ENCODE data around the gene COX17. TPM values are rescaled to one million over a fixed set of nuclear protein-coding genes. Genes with fewer than 3 reads are reported as not detected.

The COX17 gene
- polyA plus RNA-seq, 1 donor, result 74.6 TPM

DNA sequence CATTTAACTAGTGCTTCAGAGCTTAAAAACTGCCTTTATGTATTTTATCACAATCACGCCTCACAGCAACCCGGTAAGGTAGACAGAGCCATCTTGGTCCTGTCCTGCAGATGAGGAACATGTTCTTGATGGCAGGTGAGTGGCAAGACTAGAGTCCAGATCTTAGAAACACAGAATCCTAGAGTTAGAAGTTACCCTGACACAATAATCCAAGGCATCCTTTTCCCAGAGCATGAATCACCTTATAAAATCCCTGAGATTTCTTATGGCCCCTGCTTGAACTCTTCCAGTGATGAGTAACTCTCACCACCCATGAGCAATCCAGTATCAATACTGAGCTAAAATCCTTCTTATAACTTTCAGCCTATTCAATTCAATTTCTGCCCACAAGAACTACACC lies 33.7 kb downstream of the COX17 start:
- DNase-seq, result no peak

DNA sequence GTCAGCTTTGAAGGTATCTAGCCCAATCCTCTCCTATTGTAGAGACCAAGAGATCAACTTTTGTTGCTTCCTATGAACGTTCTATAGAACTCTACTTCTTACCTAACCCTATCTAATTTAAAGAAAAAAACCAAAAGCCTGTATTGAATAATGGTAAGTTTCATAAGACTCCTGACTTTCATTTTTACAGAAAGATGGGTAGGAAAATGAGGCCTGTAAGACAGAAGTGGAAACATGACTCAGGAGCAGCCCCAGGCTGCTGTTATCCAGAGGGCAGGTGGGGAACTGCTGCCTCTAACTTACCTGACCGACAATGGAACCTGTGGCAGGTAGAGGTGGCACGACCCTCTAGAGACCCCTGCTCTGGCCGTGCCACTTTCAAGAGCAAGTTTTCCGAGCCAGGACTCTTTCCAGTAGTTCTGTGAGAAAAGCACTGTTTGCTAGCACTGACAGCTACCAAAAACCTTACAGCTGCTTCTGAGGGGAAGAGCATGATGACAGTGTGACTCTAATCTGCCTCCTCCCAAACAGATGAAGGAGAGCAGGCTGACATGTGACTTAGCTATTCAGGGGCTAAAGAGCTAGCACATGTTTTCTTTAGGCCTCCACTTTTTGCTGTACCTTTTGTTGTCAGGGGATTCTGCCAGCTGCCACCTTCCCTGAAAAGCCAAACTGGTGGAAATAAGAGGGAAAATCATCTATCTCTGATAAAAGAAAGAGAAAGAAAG lies 34.3 kb downstream of the COX17 start:
- DNase-seq, result no peak

DNA sequence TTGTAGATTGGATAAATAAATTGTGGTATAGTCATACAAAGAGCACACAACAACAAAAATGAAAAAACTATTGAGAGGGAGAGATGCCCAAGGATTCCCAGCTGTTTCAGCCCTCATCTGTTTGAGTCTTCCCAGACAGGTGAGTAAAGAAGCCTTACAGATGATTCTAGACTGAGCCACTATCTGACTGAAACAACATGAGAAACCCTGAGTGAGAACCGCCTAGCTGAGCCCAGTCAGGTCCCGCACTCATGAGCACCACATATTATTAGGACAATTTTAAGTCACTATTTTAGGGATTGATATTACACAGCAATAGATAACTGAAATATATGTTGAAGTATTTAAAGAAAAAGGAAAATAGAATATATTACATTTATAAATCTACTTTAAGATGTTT lies 35.8 kb downstream of the COX17 start:
- DNase-seq, result no peak

DNA sequence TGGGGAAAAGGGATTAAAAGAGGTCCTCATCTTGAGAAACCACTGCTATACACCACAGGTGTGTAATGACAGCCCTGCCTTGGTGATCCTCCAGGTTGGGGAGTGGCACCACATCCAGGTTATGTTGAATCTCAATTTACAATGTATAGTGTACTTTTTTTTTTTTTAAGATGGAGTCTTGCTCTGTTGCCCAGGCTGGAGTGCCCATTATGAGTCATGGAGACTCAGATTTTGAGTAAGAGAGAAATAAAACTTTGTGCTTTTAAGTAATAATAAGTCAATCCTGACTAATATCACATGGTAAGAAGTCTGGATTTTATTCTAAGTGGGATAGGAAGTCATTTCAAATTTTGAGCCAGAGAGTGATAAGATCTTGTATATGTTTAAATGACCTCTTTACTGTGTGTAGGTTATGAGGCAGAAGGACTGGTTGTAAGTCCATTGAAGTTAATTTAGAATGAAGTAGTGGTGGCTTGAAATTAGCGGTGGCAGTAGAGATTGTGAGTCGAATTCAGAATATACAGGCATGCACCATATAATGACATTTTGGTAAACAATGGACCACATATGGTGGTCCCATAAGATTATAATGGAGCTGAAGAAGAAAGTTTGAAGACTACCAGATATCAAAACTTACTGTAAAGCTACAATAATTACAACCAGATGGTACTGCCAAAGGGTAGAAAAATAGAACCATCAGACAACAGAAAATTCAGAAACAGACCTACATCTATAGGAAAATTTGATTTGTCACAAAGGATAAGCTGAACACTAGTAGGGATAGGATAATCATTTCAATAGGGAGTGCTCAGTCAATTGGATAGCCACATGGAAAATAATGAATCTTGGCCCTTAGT lies 37.5 kb downstream of the COX17 start:
- DNase-seq, result no peak

DNA sequence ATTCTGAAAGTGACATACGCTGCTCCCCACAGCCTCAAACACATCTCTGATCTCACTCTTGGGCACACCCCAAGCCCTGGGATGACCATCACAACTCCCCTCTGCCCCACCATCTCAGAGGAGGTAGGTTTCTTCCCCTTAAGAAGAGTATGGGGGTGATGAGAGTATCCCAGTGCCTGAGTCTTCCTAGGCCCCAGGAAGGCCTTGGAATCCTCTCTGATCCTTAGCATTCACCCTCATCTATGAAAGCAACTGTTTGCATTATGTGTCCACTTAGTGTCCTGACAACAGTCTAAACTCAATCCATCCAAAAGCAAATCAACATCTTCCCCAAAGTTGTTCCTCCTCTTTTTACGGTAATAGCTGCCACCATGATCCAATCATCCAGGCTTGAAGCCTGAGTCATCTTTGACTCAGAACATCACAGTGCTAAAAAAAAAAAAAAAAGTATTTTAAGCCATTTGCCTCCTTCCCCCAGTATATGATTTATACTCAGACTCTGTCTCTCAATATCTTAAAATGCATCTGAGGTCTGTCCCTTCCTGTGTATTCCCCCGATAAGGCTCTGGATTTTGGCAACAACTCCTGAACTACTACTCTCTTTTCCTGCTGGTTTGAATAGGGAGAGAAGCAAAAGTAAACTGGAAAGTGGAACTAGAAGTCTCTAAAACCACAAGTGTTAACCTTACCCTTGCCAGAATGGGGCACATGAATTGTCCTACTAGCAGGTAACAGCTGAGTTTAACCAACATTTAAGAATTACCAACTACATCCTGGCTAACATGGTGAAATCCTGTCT lies 39.3 kb downstream of the COX17 start:
- DNase-seq, result no peak

DNA sequence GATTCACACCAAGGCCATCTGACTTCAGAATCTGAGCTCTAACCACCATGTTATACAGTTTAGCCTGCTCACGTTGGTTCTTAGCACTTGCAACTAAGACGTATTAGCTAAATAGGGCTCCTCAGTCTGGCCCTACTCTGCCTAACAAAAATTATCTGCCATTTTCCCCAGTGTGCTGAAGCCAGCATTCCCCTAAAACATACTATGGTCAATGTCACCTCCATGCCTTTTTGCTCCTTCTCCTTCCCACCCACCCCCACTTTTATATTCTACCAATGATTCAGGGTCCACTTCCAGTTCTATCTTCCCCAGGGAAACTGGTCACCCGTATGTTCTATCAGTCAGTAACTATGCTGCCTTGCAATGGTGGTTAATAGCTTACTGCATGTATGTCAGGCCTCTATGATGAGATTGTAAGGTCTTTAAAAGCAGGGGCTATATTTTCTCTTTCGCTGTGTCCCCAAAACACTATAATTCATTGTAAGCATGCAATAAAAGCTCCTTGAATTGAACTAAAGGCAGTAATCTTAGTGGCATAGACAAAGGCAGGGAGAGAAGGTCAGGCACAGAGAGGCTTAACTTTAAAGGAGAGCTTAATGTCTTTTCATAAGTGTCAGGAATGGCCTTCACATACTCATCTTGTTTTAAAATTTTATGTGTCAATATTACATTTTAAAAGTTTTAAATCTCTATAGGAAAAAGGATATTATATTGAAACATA lies 40.2 kb downstream of the COX17 start:
- no peak for DNase-seq

DNA sequence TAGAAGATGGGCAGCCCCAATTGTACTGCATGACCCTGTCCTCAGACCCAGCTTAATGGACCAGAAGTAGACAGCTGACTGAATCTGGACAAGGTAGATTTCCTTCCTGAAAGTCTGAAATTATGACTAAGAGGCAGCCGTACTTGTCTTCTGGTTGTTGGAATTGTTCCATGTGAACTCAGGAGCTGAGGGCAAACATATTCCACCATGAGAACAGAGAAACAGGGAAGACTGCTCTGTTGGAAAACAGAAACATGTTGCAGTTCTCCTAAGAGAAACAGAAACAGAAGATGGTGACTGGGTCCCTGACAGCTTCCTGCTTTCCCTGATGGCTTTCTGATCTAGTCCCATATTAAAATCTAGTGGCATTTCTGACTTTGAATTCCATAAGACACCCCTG lies 41.0 kb downstream of the COX17 start:
- no peak for DNase-seq

DNA sequence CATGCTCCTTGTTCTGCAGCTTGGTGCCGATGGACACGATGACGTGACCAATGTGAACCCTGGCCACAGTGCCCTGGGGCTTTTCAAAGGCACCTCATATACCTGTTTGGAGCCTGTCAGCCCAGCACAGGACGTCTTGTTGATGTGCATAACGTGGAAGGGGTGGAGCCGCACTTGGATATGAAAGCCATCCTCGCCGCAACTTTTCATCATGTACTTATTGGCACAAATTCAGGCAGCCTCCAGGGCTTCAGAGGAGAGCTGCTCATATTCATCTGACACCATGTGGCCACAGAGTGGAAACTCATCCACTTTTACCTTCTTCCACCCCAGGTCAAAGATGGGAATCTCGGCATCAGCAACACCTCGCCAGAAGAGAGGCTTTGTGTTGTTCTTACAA lies 41.5 kb downstream of the COX17 start:
- no peak for DNase-seq

DNA sequence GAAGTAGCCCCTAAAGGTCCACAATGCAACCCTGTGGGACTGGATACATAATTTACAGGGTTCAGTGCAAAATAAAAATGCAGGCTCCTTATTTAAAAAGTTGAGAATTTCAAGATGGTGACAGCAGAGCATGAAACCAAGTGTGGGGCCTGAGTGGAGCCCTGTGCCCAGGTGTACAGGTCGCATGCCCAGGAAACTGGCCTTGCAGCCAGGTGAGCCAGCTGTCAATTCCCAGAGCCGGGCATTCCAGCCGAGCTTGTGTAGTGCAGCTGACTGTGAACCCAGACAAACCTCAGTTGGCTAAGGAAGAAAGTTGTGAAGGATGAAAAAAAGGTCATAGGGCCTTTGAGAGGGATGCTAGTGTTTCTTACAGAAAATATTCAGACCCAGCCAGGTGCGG lies 44.4 kb downstream of the COX17 start:
- DNase-seq, result no peak

DNA sequence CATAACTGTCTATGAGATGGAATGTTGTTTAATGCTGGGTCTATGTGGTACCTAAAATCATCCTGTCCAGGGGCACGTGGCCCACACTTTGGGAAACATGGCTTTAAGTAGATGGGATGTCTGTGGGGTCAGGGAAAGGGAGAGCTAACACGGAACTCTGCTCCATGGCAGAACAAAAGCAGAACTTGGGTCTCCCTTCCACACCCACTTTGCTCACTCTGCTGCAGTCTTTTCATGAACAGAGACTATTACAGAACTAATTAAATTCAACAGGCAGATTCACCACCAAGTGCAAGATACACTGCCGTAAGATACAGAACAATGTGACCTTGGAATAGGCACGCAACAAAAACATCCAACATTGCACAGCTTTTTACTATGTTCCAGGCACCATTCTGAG lies 45.0 kb downstream of the COX17 start:
- DNase-seq, result no peak

DNA sequence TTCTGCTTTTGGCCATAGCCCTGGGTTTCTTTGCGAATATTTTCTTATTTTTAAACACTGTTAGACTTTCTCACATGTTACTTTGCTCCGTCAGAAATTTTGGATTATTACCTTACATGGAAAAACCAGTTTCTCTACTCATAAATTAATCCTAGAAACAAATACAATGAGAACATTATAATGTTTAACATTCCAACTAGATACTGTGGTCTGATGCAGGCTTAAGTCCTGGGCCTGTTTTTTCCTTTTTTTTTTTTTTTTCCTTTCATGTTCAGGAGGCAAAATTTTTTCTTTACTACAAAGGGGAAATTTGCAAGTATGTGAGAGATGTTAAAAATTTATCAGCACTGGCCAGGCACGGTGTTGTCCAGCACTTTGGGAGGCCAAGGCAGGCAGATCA lies 45.7 kb downstream of the COX17 start:
- no peak for DNase-seq

DNA sequence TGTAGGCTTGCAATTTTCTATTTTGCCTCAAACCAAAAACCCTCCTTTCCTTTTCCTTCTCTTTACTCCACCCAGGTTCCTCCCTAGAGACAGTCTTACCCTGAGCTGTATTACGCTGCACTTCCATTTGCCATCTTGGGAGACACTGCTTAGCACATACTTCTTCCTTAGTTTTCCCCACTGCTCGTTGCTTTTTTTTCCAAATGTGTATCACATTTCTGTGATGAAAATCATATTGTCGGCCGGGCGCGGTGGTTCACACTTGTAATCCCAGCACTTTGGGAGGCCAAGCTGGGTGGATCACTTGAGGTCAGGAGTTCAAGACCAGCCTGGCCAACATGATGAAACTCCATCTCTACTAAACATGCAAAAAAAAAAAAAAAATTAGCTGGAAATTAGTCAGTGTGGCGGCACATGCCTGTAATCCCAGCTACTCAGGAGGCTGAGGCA lies 46.3 kb downstream of the COX17 start:
- DNase-seq, result no peak

DNA sequence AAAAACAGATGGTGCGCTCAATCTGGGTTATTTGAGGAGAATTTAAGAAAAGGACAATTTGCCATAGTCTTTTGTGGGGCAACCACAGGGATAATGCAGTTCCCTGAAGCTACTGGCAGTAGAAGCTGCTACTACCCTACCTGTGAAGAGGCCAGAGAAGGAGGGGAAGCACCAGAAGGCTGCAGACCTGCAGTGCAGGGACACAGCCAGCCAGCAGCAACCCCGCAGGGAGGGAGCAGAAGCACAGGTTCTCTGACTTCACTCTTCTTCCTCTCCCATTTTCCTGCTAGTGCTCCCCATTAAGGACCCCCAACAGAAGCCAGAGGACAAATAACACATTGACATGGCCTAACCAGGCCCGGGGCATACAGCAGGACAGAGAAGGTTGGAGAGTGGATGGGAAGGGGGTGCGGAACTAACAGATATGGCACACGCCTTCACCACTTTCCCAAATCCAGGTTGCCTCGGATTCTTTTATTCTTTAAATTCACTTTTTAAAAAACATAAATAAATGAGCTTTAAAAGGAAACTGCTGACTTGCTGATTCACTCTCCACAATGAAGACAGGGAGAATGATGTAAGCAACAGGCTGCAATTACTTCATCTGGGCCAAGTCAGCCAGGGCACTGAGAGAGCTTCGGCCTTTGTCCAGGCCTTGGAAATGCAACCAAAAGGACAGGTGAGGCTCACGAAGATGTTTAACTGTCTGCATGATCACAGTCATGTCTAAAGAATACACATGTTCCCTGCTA lies 46.9 kb downstream of the COX17 start:
- DNase-seq, result no peak

DNA sequence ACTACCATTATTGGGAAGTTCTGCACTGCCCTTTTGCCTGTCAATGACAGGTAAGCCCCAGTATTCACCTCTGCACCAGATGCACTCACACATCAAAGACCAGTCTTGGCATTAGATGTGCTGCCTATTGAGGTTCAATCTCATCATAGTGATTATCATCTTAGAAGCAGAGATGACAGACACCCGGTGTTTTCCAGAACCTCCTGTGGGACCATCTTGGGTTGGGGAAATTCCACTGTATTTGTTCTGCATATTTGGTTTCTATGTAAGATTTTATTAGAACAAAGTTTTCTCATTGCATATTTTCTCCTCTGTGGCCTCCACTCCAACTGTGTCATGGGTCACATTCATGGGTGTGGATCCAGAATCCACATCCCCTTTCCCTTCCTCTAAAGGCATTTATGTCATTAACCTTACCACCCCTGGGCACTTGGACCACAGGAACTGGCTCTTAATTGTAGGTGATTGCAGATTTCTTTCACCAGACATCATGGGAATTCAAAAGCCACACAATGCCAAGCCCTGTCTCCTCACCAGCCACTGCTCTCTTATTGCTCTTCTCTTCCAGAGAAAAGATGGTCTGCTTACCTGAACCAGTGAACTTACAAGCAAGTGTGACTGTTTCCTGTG lies 48.3 kb downstream of the COX17 start:
- no peak for DNase-seq

DNA sequence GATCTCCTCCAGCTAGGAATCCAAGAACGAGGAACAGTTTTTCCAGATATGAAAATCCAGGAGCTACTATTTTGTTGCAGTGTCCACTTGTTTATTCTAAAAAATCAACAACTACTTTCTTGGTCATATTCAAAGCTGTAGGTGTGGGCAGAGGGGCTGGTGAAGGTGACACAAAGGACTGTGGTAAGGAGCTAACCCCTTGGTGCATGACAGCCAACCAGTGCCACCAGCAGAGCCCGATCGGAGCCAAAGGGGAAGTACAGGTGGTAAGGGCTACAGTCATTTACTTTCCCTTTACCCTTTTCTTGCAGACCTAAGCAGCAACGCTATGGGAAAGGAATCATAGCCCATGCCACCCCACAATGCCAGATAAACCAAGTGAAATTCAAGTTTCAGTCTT lies 48.8 kb downstream of the COX17 start:
- no peak for DNase-seq

DNA sequence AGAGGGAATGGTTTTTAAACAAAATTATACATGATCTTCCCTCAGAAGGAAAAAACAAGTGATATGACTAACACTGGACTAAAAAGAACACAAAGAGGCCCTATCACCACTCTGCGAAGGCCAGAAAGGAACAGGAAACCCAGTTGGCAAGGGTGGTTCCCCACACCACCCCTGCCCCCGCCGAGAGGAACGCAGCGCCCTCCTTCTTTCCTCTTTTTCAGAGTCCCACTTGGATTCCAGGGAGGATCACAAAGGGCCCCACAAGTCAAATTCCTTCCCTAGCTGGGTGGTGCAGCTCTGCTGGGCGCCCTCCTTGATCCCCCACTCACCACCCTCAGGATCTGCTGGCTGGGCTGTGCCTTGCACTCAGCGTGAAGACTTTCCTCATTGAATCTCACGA lies 49.7 kb downstream of the COX17 start:
- no peak for DNase-seq

DNA sequence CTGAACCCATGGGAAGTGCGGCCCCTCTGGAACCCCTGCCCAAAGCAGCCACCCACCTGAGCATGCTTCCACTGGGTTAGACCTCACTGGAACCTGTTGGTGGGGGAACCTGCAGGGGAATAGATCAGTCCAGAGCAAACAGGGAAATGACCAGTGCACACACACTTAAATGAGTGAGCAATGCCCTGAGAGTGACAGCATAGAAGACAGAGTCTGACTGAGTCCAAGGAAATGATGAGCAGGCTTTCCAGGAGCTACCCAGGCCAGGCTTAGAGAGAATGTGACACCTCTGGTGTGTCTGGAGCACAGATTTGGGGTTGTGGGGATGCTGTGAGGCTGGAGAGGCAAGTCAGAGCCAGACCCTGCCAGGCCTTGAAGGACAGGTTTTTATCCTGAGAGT lies 51.0 kb downstream of the COX17 start:
- DNase-seq, result no peak

DNA sequence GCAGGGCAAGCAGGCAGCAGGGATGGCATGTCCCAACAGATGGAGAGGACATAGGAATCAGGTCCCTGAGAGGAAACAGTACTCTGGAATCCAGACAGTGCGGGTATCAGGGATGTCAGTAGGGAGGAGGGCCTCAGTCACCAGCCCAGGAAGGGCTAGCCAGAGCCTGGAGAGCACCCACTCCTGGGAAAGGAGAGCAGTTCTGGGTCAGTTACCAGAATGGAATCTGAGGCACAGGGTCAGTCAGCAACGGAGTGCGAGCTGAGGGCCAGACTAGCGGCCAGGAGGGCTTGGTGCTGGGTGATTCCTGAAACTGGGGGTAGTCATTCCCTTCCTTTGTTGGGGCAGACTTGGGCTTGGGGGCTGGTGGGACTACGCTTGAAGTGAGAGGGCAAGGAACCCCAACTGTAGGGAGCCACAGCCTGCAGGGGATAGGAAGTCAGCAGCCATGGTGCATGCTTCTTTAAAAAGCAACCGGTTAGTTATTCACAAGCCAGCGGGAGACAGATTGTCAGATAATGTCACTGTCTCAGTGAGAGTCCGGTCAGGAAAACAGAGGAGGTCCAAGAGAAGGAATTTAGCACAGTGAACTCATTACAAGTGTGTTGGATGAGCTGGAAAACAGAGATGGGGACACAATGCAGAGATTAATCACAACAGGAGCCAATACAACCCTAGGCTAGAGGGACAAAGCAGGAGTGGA lies 51.6 kb downstream of the COX17 start:
- DNase-seq, result no peak

DNA sequence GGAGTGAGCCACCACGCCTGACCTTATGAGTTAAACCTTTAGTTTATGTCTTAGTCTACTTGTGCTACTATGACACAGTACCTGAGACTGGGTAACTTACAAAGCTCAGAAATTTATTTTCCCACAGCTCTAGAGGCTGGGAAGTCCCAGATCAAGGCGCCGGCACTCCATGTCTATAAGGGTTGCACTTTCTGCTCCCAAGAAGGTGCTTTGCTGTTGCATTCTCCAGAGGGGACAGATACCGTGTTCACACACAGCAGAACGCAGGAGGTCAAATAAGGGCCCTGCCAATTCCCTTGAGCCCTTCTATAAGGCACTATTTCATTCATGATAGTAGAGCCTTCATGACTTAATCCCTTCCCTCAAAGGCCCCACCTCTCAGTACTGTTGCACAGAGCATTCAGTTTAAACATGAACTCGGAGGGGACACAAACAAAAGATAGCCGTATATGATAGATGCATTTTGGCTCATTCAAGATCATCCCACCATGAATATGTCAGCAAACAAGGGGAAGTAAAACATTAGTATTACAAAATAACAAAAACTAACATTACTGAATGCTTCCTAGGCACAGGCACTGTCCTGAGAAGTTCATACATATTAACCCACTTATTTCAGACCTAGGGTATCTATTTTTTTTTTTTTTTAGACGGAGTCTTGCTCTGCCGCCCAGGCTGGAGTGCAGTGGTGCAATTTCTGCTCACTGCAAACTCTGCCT lies 53.0 kb downstream of the COX17 start:
- no peak for DNase-seq

DNA sequence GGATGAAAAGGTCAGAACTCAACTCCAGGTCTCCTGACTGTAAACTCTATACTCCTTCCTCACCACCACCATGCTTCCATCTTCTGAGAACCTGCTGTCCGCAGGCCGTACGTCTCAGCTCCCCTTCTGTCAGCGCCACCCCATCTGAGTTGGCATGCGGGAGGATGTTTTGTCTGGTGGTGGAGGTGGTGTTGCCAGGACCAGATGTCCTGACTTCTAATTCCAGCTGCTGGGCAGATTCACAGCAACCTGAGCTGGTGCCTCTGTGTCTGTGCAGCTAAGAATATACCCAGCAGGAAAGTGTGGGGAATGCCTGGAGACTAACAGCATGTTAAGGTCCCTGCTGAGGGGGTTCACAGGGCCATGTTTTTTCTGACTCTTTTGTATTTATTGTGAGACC lies 56.3 kb downstream of the COX17 start:
- no peak for DNase-seq

All from hindlimb muscle (tissue), 1 donor.